ENCODE measurements around the gene CDC20. TPM values are rescaled to one million over a fixed set of nuclear protein-coding genes. Genes with fewer than 3 reads are reported as not detected.

Gene CDC20
- total RNA-seq, 5 donors from 2014 or later (not counting 1 experiment from before 2014, with no cell fraction given), result 0.88 to 2.8 (median 1.9) TPM

- Histone ChIP-seq H3K4me1 (ENCODE audit: control insufficient read depth in 1 of 2, extremely low read depth in 1 of 2, insufficient read depth in 2 of 2, low read length in 2 of 2) (peaks cover 0 to 30% of the 10 kb centered on the region in 2 experiments), H3K27ac (ENCODE audit: low read length) (no peak overlapping the region), H3K9me3 (no peaks in the 10 kb centered on the region), H3K27me3 (replicated peaks in 1 of 2; ENCODE audit: control insufficient read depth in 2 of 2, extremely low read depth in 1 of 2, insufficient read depth in 2 of 2, low read length in 1 of 2) (no peaks in the 10 kb centered on the region), H3K36me3 (ENCODE audit: control insufficient read depth in 2 of 2, extremely low read depth in 1 of 2, insufficient read depth in 1 of 2, low read length in 1 of 2) (peaks cover 7 to 35% of the 10 kb centered on the region in 2 donors), H3K4me3 (ENCODE audit: control insufficient read depth in 1 of 2, extremely low read depth in 1 of 2, low read length in 1 of 2) (no peak overlapping the region)
- Mint-ChIP-seq H3K9me3 (no peaks in the 10 kb centered on the region), H3K27ac (no peak overlapping the region), H3K4me3 (no peak overlapping the region), H3K36me3 (peaks cover 29% of the 10 kb centered on the region), H3K4me1 (peaks cover 32 to 47% (median 37%) of the 10 kb centered on the region in 3 donors), H3K27me3 (no peaks in the 10 kb centered on the region)
- ChIA-PET CTCF (interaction anchor here in 1 of 2 donors (0.6 kb wide), 1 partner anchor 8 kb away, joined by 3 read pairs; no protein-coding TSS in a partner anchor), POLR2A (interaction anchor here in 1 of 2 donors (0.6 kb wide), 1 partner anchor 32 kb away, joined by 6 read pairs; no protein-coding TSS in a partner anchor)
- no peak for DNase-seq
- WGBS (ENCODE audit: insufficient coverage), result 73% methylated on average over 4 of the region's 9 CpGs
- ATAC-seq (replicated peaks in 1 of 4), result no peak
These were observed 4.6 kb downstream of the CDC20 start for GRCh38 chr1:43363283-43363934.

- Mint-ChIP-seq H3K36me3 (peaks cover 29% of the 10 kb centered on the region), H3K27me3 (no peaks in the 10 kb centered on the region), H3K9me3 (no peaks in the 10 kb centered on the region), H3K4me1 (peaks cover 36 to 47% (median 40%) of the 10 kb centered on the region in 3 donors), H3K4me3 (no peak overlapping the region), H3K27ac (no peak overlapping the region)
- H3K4me1 ChIP-seq (ENCODE audit: control insufficient read depth in 1 of 2, extremely low read depth in 1 of 2, insufficient read depth in 2 of 2, low read length in 2 of 2), result peaks cover 4 to 33% of the 10 kb centered on the region in 2 experiments
- H3K9me3 ChIP-seq, result no peaks in the 10 kb centered on the region
- no peak for ATAC-seq (replicated peaks in 1 of 4)
- no peak overlapping the region for H3K4me3 ChIP-seq (ENCODE audit: control insufficient read depth in 1 of 2, extremely low read depth in 1 of 2, low read length in 1 of 2)
- CTCF ChIA-PET, result no interaction called here
- peaks cover 7 to 35% of the 10 kb centered on the region in 2 donors for H3K36me3 ChIP-seq (ENCODE audit: control insufficient read depth in 2 of 2, extremely low read depth in 1 of 2, insufficient read depth in 1 of 2, low read length in 1 of 2)
- no peaks in the 10 kb centered on the region for H3K27me3 ChIP-seq (replicated peaks in 1 of 2; ENCODE audit: control insufficient read depth in 2 of 2, extremely low read depth in 1 of 2, insufficient read depth in 2 of 2, low read length in 1 of 2)
- POLR2A ChIA-PET, result interaction anchor here in 1 of 2 donors (0.6 kb wide), 2 partner anchors 9 to 31 kb away, joined by 6 read pairs; no protein-coding TSS in a partner anchor
- no peak overlapping the region for H3K27ac ChIP-seq (ENCODE audit: low read length)
- no peak for DNase-seq
- 84% methylated on average over 5 of the region's 5 CpGs for WGBS (ENCODE audit: insufficient coverage)
These were observed 5.2 kb downstream of the CDC20 start for GRCh38 chr1:43363935-43364525.

GRCh38 chr1:43365678-43366077 is 6.9 kb downstream of the CDC20 start:
- Mint-ChIP-seq H3K27me3 (no peaks in the 10 kb centered on the region), H3K36me3 (peaks cover 29% of the 10 kb centered on the region), H3K27ac (peak overlapping the region; percentile 88 to 91), H3K9me3 (no peaks in the 10 kb centered on the region), H3K4me3 (peak overlapping the region; percentile 81 to 97 (median 87)), H3K4me1 (peaks cover 36 to 44% (median 37%) of the 10 kb centered on the region in 3 donors)
- H3K36me3 ChIP-seq (ENCODE audit: control insufficient read depth in 2 of 2, extremely low read depth in 1 of 2, insufficient read depth in 1 of 2, low read length in 1 of 2), result peaks cover 7 to 35% of the 10 kb centered on the region in 2 donors
- H3K4me1 ChIP-seq (ENCODE audit: control insufficient read depth in 1 of 2, extremely low read depth in 1 of 2, insufficient read depth in 2 of 2, low read length in 2 of 2), result peaks cover 4 to 36% of the 10 kb centered on the region in 2 experiments
- H3K9me3 ChIP-seq, result no peaks in the 10 kb centered on the region
- H3K27me3 ChIP-seq (replicated peaks in 1 of 2; ENCODE audit: control insufficient read depth in 2 of 2, extremely low read depth in 1 of 2, insufficient read depth in 2 of 2, low read length in 1 of 2), result no peaks in the 10 kb centered on the region
- 94% methylated on average over 2 of the region's 2 CpGs for WGBS (ENCODE audit: insufficient coverage)
- DNase-seq (no peak), ATAC-seq (replicated peaks in 1 of 4) (no peak)
- H3K4me3 ChIP-seq (ENCODE audit: control insufficient read depth in 1 of 2, extremely low read depth in 1 of 2, low read length in 1 of 2), result no peak overlapping the region
- ChIA-PET POLR2A (no interaction called here), CTCF (no interaction called here)
- peak overlapping the region; percentile 74 for H3K27ac ChIP-seq (ENCODE audit: low read length)

- WGBS (ENCODE audit: insufficient coverage), result 67% methylated on average over 3 of the region's 11 CpGs
- POLR2A ChIA-PET, result no interaction called here
- DNase-seq, result no peak
- ATAC-seq (replicated peaks in 1 of 4), result no peak
- CTCF ChIA-PET, result no interaction called here
- Mint-ChIP-seq H3K4me1 (peaks cover 40 to 48% (median 42%) of the 10 kb centered on the region in 3 donors), H3K27me3 (no peaks in the 10 kb centered on the region), H3K9me3 (no peaks in the 10 kb centered on the region), H3K27ac (peak overlapping the region; percentile 88 to 91), H3K4me3 (peak overlapping the region; percentile 81 to 97 (median 87)), H3K36me3 (peaks cover 28% of the 10 kb centered on the region)
- Histone ChIP-seq H3K27ac (ENCODE audit: low read length) (peak overlapping the region; percentile 74), H3K27me3 (replicated peaks in 1 of 2; ENCODE audit: control insufficient read depth in 2 of 2, extremely low read depth in 1 of 2, insufficient read depth in 2 of 2, low read length in 1 of 2) (no peaks in the 10 kb centered on the region), H3K9me3 (no peaks in the 10 kb centered on the region), H3K4me1 (ENCODE audit: control insufficient read depth in 1 of 2, extremely low read depth in 1 of 2, insufficient read depth in 2 of 2, low read length in 2 of 2) (peaks cover 4 to 36% of the 10 kb centered on the region in 2 experiments), H3K4me3 (ENCODE audit: control insufficient read depth in 1 of 2, extremely low read depth in 1 of 2, low read length in 1 of 2) (no peak overlapping the region), H3K36me3 (ENCODE audit: control insufficient read depth in 2 of 2, extremely low read depth in 1 of 2, insufficient read depth in 1 of 2, low read length in 1 of 2) (peaks cover 5 to 35% of the 10 kb centered on the region in 2 donors)
These were observed 7.4 kb downstream of the CDC20 start for GRCh38 chr1:43366179-43366578.

GRCh38 chr1:43366601-43367025 is 7.8 kb downstream of the CDC20 start:
- ATAC-seq (replicated peaks in 1 of 4), result no peak
- H3K36me3 ChIP-seq (ENCODE audit: control insufficient read depth in 2 of 2, extremely low read depth in 1 of 2, insufficient read depth in 1 of 2, low read length in 1 of 2), result peaks cover 5 to 35% of the 10 kb centered on the region in 2 donors
- peaks cover 42 to 48% (median 44%) of the 10 kb centered on the region in 3 donors for H3K4me1 Mint-ChIP-seq

GRCh38 chr1:43367026-43367903 is 8.5 kb downstream of the CDC20 start:
- peaks cover 22% of the 10 kb centered on the region for H3K36me3 Mint-ChIP-seq
- H3K4me3 ChIP-seq (ENCODE audit: control insufficient read depth in 1 of 2, extremely low read depth in 1 of 2, low read length in 1 of 2), result peak overlapping the region; percentile 63 to 69
- peak; percentile 46 to 54 (median 48) for ATAC-seq (replicated peaks in 1 of 4)
- CTCF ChIA-PET, result interaction anchor here (0.6 to 0.9 kb wide), 2 partner anchors 10 to 47 kb away, joined by 3 to 4 read pairs; no protein-coding TSS in a partner anchor
- H3K27me3 Mint-ChIP-seq, result no peaks in the 10 kb centered on the region
- POLR2A ChIA-PET, result no interaction called here
- peak overlapping the region; percentile 81 to 97 (median 87) for H3K4me3 Mint-ChIP-seq
- under 1% methylated on average over 40 of the region's 48 CpGs for WGBS (ENCODE audit: insufficient coverage)
- no peaks in the 10 kb centered on the region for H3K9me3 Mint-ChIP-seq
- no peaks in the 10 kb centered on the region for H3K27me3 ChIP-seq (replicated peaks in 1 of 2; ENCODE audit: control insufficient read depth in 2 of 2, extremely low read depth in 1 of 2, insufficient read depth in 2 of 2, low read length in 1 of 2)
- peaks cover 42 to 48% (median 44%) of the 10 kb centered on the region in 3 donors for H3K4me1 Mint-ChIP-seq
- peak in 17 of 35 experiments; percentile 9 to 57 (median 19) for DNase-seq
- H3K27ac Mint-ChIP-seq, result peak overlapping the region; percentile 88 to 91
- peak overlapping the region; percentile 74 for H3K27ac ChIP-seq (ENCODE audit: low read length)
- no peaks in the 10 kb centered on the region for H3K9me3 ChIP-seq
- peaks cover 4 to 36% of the 10 kb centered on the region in 2 experiments for H3K4me1 ChIP-seq (ENCODE audit: control insufficient read depth in 1 of 2, extremely low read depth in 1 of 2, insufficient read depth in 2 of 2, low read length in 2 of 2)
- peaks cover 5 to 29% of the 10 kb centered on the region in 2 donors for H3K36me3 ChIP-seq (ENCODE audit: control insufficient read depth in 2 of 2, extremely low read depth in 1 of 2, insufficient read depth in 1 of 2, low read length in 1 of 2)

More at GRCh38 chr1:43366601-43367025, 7.8 kb downstream of the CDC20 start:
- H3K9me3 ChIP-seq, result no peaks in the 10 kb centered on the region
- H3K9me3 Mint-ChIP-seq, result no peaks in the 10 kb centered on the region
- ChIA-PET POLR2A (no interaction called here), CTCF (no interaction called here)
- H3K36me3 Mint-ChIP-seq, result peaks cover 26% of the 10 kb centered on the region
- no peaks in the 10 kb centered on the region for H3K27me3 Mint-ChIP-seq
- H3K27ac ChIP-seq (ENCODE audit: low read length), result peak overlapping the region; percentile 74
- no peaks in the 10 kb centered on the region for H3K27me3 ChIP-seq (replicated peaks in 1 of 2; ENCODE audit: control insufficient read depth in 2 of 2, extremely low read depth in 1 of 2, insufficient read depth in 2 of 2, low read length in 1 of 2)
- H3K4me3 ChIP-seq (ENCODE audit: control insufficient read depth in 1 of 2, extremely low read depth in 1 of 2, low read length in 1 of 2), result peak overlapping the region; percentile 63 to 69
- no peak for DNase-seq
- H3K4me3 Mint-ChIP-seq, result peak overlapping the region; percentile 81 to 97 (median 87)
- WGBS (ENCODE audit: insufficient coverage), result 36% methylated on average over 2 of the region's 5 CpGs
- peak overlapping the region; percentile 88 to 91 for H3K27ac Mint-ChIP-seq
- H3K4me1 ChIP-seq (ENCODE audit: control insufficient read depth in 1 of 2, extremely low read depth in 1 of 2, insufficient read depth in 2 of 2, low read length in 2 of 2), result peaks cover 4 to 36% of the 10 kb centered on the region in 2 experiments
